HepG2 (cell line): ENCODE data around the gene RCBTB2. TPM values are rescaled to one million over a fixed set of nuclear protein-coding genes. Genes with fewer than 3 reads are reported as not detected.

Experiments
- ATAC-seq: fragments of 200-7000 bp; cut with Tn5 transposase; 3 replicates; pipeline ENCODE4 v1.9.1; 2020; ENCODE audit warnings: mild to moderate bottlenecking, moderate library complexity
- BruUV-seq: library from RNA; stranded (reverse); fragments of 400-500 nt; replicated peaks from 2 replicates; lab custom pipeline; 2021; lab: Mats Ljungman, UMichigan
- CTCF ChIA-PET: fragments of 300-600 bp; formaldehyde crosslinking; extraction: SDS; loops from one replicate; lab custom pipeline; 2021; ENCODE audit warnings: low total read pairs, inconsistent platforms, low intra/inter-chr PET ratio; lab: Yijun Ruan, JAX
- POLR2A ChIA-PET: fragments of 350-600 bp; sonication (Branson Sonifier 250); formaldehyde crosslinking; loops from one replicate; lab custom pipeline; 2020; ENCODE audit warnings: antibody characterized with exemption, inconsistent platforms; lab: Yijun Ruan, JAX
- DNase-seq: peaks from one replicate; pipeline ENCODE4 v3.0.0-alpha.2; 2015; ENCODE audit warnings: low spot score
- FAIRE-seq: peaks from 3 replicates; lab custom pipeline; 2011; peaks lifted over from hg19 to GRCh38; lab: Jason Lieb, UNC
- H2AFZ ChIP-seq: one replicate; pipeline ENCODE4 v1.6.1; 2011; ENCODE audit warnings: low read length, inconsistent platforms
- H3K27ac ChIP-seq: fragments of 300-600 bp; 3 replicates; pipeline ENCODE4 v1.8.0; 2011; ENCODE audit warnings: mixed run types, mild to moderate bottlenecking, mixed read lengths, low read length, inconsistent platforms; ENCODE audit not compliant: insufficient read depth; ENCODE audit errors: extremely low read length
- H3K27me3 ChIP-seq, 2 experiments: fragments of 200-600 bp in 1 of 2; 2 replicates in 1 of 2; 3 replicates in 1 of 2; pipeline versions ENCODE4 v1.6.0 to v1.8.0; 2011; ENCODE audit warnings: low read length in 2 of 2, mild to moderate bottlenecking in 2 of 2, moderate library complexity in 2 of 2, inconsistent platforms in 1 of 2; ENCODE audit not compliant: insufficient read depth in 2 of 2, control insufficient read depth in 1 of 2
- H3K36me3 ChIP-seq, 2 experiments: fragments of 200-600 bp in 1 of 2; replicated peaks in 1 of 2; 2 replicates in 1 of 2; 3 replicates in 1 of 2; pipeline versions ENCODE4 v1.5.1 to v1.8.0; 2011; ENCODE audit warnings: low read length in 2 of 2, inconsistent platforms in 1 of 2; ENCODE audit not compliant: insufficient read depth in 2 of 2, control insufficient read depth in 1 of 2
- H3K4me1 ChIP-seq: 2 replicates; pipeline ENCODE4 v1.5.1; 2012; ENCODE audit warnings: low read length, inconsistent platforms; ENCODE audit not compliant: insufficient read depth
- H3K4me2 ChIP-seq: 2 replicates; pipeline ENCODE4 v1.6.0; 2011; ENCODE audit warnings: low read depth, low read length, inconsistent platforms
- H3K4me3 ChIP-seq, 3 experiments: fragments of 200-600 bp in 1 of 3; sonication (generic), shearing (Covaris generic) in 1 of 3; replicated peaks in 1 of 3; 2 replicates each; pipeline ENCODE4 v1.5.1; 2011 to 2016; ENCODE audit warnings: low read length in 3 of 3, inconsistent platforms in 2 of 3, low read depth in 2 of 3, mild to moderate bottlenecking in 2 of 3, control low read depth in 1 of 3, mixed read lengths in 1 of 3; ENCODE audit not compliant: insufficient read depth in 1 of 3
- H3K79me2 ChIP-seq: one replicate; pipeline ENCODE4 v1.6.1; 2011; ENCODE audit warnings: low read length, inconsistent platforms; ENCODE audit not compliant: insufficient read depth
- H3K9ac ChIP-seq: 2 replicates; pipeline ENCODE4 v1.6.0; 2011; ENCODE audit warnings: mild to moderate bottlenecking, low read depth, low read length, inconsistent platforms; ENCODE audit not compliant: insufficient read depth
- H3K9me3 ChIP-seq: 2 replicates; pipeline ENCODE4 v1.5.1; 2012; ENCODE audit warnings: mild to moderate bottlenecking, low read length
- H4K20me1 ChIP-seq: 2 replicates; pipeline ENCODE4 v1.6.0; 2011; ENCODE audit warnings: inconsistent platforms, mild to moderate bottlenecking, low read length, moderate library complexity; ENCODE audit not compliant: insufficient read depth
- NONO ChIP-seq, 2 experiments: fragments of 450-650 bp in 1 of 2; sonication (generic) in 1 of 2; formaldehyde crosslinking in 1 of 2; IDR thresholded peaks in 1 of 2; conservative IDR thresholded peaks in 1 of 2; 2 replicates each; pipeline versions ENCODE4 v1.6.1 to v1.8.0; 2017 to 2022; ENCODE audit warnings: mild to moderate bottlenecking in 1 of 2, missing genetic modification reagents in 1 of 2, moderate library complexity in 1 of 2
- PCBP2 ChIP-seq: fragments of 200-400 bp; formaldehyde crosslinking; optimal IDR thresholded peaks from 2 replicates; pipeline ENCODE3; 2018; ENCODE audit warnings: low read length, low read depth; ENCODE audit not compliant: poor library complexity, severe bottlenecking
- SMARCC2 ChIP-seq: fragments of 450-650 bp; IDR thresholded peaks from 2 replicates; pipeline ENCODE4 v1.6.1; 2017; ENCODE audit warnings: antibody characterized with exemption, mild to moderate bottlenecking
- SRF ChIP-seq: IDR thresholded peaks from 2 replicates; pipeline ENCODE4 v1.6.1; 2011; ENCODE audit warnings: mild to moderate bottlenecking, low read depth, low read length, moderate library complexity
- SYNCRIP ChIP-seq: fragments of 200-400 bp; formaldehyde crosslinking; IDR thresholded peaks from 2 replicates; pipeline ENCODE4 v1.6.1; 2018; ENCODE audit warnings: mild to moderate bottlenecking, low read depth, low read length; ENCODE audit not compliant: insufficient read depth
- ZC3H4 ChIP-seq: sonication (generic); formaldehyde crosslinking; IDR thresholded peaks from 2 replicates; pipeline ENCODE4 v1.4.0; 2020; ENCODE audit warnings: missing genetic modification reagents, borderline replicate concordance
- ZNF335 ChIP-seq: sonication (generic); formaldehyde crosslinking; IDR thresholded peaks from 2 replicates; pipeline ENCODE4 v1.4.0; 2020; ENCODE audit warnings: missing genetic modification reagents
- ZNF546 ChIP-seq: sonication (generic); formaldehyde crosslinking; conservative IDR thresholded peaks from 2 replicates; pipeline ENCODE4 v1.8.1; 2023; ENCODE audit warnings: mild to moderate bottlenecking, missing genetic modification reagents
- ZNF891 ChIP-seq: sonication (generic); formaldehyde crosslinking; IDR thresholded peaks from 2 replicates; pipeline ENCODE4 v1.5.0; 2020; ENCODE audit warnings: mild to moderate bottlenecking, missing genetic modification reagents
- in situ Hi-C: cut with HindIII; loops from 2 replicates; pipeline ENCODE4 v1.10.0; 2017; ENCODE audit warnings: low pct_unique_long_range_greater_than_20kb; ENCODE audit not compliant: extremely low pct_ligation_motif_present
- intact Hi-C: fragments of 100-400 bp; cut with micrococcal nuclease; formaldehyde crosslinking; loops from one replicate; pipeline ENCODE4 v1.10.0; 2022; ENCODE audit not compliant: unreplicated experiment
- polyA plus RNA-seq, 8 experiments: library from polyadenylated mRNA; depleted of rRNA in 3 of 8; stranded (reverse) in 7 of 8; unstranded in 1 of 8; fragments of >200 nt; fragmentation: Illumina TruSeq in 4 of 8; extraction: Trizol in 4 of 8; gene quantifications; 2 replicates each; pipeline versions ENCODE4 v1.2.1 to v1.2.3, GENCODE V29; 2011 to 2016; ENCODE audit warnings: low read depth in 4 of 8, missing spikeins in 1 of 8, mixed read lengths in 1 of 8; ENCODE audit not compliant: insufficient read depth in 1 of 8
- total RNA-seq, 5 experiments: library from RNA; depleted of rRNA; stranded (reverse); fragments of >200 nt; fragmentation: Illumina TruSeq; extraction: Trizol; gene quantifications; 2 replicates each; pipeline ENCODE4 v1.2.3, GENCODE V29; 2016; ENCODE audit warnings: low read depth in 1 of 5
- TF ChIP-seq, protein P1 (sequence below): sonication (generic); formaldehyde crosslinking; IDR thresholded peaks from 2 replicates; pipeline ENCODE4 v1.8.1; 2023; ENCODE audit warnings: mild to moderate bottlenecking, missing genetic modification reagents, borderline replicate concordance
- TF ChIP-seq, protein P2 (sequence below): IDR thresholded peaks from 2 replicates; pipeline ENCODE4 v1.6.1; 2016; ENCODE audit warnings: mild to moderate bottlenecking
- TF ChIP-seq, protein P3 (sequence below), 2 experiments: sonication (generic) in 1 of 2; formaldehyde crosslinking in 1 of 2; IDR thresholded peaks; 2 replicates each; pipeline versions ENCODE4 v1.5.1 to v1.6.1; 2011 to 2020; ENCODE audit warnings: borderline replicate concordance in 1 of 2, low read depth in 1 of 2, low read length in 1 of 2, mild to moderate bottlenecking in 1 of 2, missing genetic modification reagents in 1 of 2, moderate library complexity in 1 of 2
- TF ChIP-seq, protein P4 (sequence below): sonication (generic); formaldehyde crosslinking; conservative IDR thresholded peaks from 2 replicates; pipeline ENCODE4 v1.4.0; 2020; ENCODE audit warnings: missing genetic modification reagents
- TF ChIP-seq, protein P5 (sequence below): sonication (generic); formaldehyde crosslinking; IDR thresholded peaks from 2 replicates; pipeline ENCODE4 v1.5.0; 2020; ENCODE audit warnings: missing genetic modification reagents
- TF ChIP-seq, protein P6 (sequence below): sonication (generic); formaldehyde crosslinking; IDR thresholded peaks from 2 replicates; pipeline ENCODE4 v1.4.0; 2020; ENCODE audit warnings: missing genetic modification reagents, low read depth, mild to moderate bottlenecking, borderline replicate concordance

RCBTB2 gene
- total and polyA plus RNA-seq, 2 of the 13 experiments (the other 11 are each of a cell fraction or from before 2014, with no cell fraction given), result 1.9 to 2.7 TPM

DNA sequence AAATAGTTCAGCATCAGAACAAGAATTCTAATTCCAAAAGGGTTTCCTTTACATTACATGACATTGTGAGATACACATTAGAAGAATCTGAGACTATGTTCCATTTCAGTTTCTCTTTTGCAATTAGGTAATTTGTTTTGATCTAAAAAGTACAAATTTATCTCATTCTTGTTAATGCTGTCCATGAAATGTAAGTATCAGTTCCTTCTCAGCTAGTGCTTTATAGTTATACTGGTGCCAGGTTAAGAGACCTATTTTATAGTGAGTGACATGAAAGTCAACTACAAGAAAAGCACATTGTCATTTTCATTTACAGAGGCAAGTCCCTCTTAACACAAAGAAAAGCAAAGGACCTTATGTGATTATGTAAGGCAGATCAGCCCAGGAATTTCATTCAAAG is 43.9 kb downstream of the RCBTB2 start:
- ChIA-PET POLR2A (no interaction called here), CTCF (no interaction called here)
- H3K27me3 ChIP-seq, result no peaks in the 10 kb centered on the region; a peak in 1 of 5 replicates
- H4K20me1 ChIP-seq, result no peaks in the 10 kb centered on the region
- H3K4me3 ChIP-seq, result no peak overlapping the region
- TF ChIP-seq ZNF891 (no peak), PCBP2 (no peak), ZNF335 (CRISPR knock-in tag) (no peak), NONO (IDR thresholded peaks at IDR 0.05) (no peak), NONO (CRISPR knock-in tag; conservative IDR thresholded peaks at IDR 0.05) (no peak), ZNF546 (CRISPR knock-in tag) (no peak), SYNCRIP (no peak), SMARCC2 (no peak), ZC3H4 (CRISPR knock-in tag) (no peak), SRF (no peak)
- TF ChIP-seq, protein P1, sequence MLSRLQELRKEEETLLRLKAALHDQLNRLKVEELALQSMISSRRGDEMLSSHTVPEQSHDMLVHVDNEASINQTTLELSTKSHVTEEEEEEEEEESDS, result no peak
- TF ChIP-seq, protein P2, sequence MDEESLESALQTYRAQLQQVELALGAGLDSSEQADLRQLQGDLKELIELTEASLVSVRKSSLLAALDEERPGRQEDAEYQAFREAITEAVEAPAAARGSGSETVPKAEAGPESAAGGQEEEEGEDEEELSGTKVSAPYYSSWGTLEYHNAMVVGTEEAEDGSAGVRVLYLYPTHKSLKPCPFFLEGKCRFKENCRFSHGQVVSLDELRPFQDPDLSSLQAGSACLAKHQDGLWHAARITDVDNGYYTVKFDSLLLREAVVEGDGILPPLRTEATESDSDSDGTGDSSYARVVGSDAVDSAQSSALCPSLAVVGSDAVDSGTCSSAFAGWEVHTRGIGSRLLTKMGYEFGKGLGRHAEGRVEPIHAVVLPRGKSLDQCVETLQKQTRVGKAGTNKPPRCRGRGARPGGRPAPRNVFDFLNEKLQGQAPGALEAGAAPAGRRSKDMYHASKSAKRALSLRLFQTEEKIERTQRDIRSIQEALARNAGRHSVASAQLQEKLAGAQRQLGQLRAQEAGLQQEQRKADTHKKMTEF (CRISPR knock-in tag), result no peak
- TF ChIP-seq, protein P3, sequence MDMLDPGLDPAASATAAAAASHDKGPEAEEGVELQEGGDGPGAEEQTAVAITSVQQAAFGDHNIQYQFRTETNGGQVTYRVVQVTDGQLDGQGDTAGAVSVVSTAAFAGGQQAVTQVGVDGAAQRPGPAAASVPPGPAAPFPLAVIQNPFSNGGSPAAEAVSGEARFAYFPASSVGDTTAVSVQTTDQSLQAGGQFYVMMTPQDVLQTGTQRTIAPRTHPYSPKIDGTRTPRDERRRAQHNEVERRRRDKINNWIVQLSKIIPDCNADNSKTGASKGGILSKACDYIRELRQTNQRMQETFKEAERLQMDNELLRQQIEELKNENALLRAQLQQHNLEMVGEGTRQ (IDR thresholded peaks at IDR 0.05; ENCODE audit: low read depth, low read length), result no peak
- TF ChIP-seq, protein P3 (CRISPR knock-in tag; IDR thresholded peaks at IDR 0.05; ENCODE audit: borderline replicate concordance), result no peak
- TF ChIP-seq, protein P4, sequence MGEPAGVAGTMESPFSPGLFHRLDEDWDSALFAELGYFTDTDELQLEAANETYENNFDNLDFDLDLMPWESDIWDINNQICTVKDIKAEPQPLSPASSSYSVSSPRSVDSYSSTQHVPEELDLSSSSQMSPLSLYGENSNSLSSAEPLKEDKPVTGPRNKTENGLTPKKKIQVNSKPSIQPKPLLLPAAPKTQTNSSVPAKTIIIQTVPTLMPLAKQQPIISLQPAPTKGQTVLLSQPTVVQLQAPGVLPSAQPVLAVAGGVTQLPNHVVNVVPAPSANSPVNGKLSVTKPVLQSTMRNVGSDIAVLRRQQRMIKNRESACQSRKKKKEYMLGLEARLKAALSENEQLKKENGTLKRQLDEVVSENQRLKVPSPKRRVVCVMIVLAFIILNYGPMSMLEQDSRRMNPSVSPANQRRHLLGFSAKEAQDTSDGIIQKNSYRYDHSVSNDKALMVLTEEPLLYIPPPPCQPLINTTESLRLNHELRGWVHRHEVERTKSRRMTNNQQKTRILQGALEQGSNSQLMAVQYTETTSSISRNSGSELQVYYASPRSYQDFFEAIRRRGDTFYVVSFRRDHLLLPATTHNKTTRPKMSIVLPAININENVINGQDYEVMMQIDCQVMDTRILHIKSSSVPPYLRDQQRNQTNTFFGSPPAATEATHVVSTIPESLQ (CRISPR knock-in tag), result no peak
- TF ChIP-seq, protein P5, sequence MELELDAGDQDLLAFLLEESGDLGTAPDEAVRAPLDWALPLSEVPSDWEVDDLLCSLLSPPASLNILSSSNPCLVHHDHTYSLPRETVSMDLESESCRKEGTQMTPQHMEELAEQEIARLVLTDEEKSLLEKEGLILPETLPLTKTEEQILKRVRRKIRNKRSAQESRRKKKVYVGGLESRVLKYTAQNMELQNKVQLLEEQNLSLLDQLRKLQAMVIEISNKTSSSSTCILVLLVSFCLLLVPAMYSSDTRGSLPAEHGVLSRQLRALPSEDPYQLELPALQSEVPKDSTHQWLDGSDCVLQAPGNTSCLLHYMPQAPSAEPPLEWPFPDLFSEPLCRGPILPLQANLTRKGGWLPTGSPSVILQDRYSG (CRISPR knock-in tag), result no peak
- TF ChIP-seq, protein P6, sequence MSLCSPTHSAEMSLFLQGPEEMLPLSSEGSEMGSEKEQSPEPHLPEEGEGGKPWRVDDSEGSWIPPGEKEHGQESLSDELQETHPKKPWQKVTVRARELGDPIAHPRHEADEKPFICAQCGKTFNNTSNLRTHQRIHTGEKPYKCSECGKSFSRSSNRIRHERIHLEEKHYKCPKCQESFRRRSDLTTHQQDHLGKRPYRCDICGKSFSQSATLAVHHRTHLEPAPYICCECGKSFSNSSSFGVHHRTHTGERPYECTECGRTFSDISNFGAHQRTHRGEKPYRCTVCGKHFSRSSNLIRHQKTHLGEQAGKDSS (CRISPR knock-in tag), result no peak
- H2AFZ ChIP-seq, result no peak overlapping the region
- peaks cover 19% of the 10 kb centered on the region for H3K4me1 ChIP-seq
- no peak for ATAC-seq
- no TSS peak for BruUV-seq
- H3K4me2 ChIP-seq, result no peak overlapping the region
- H3K79me2 ChIP-seq, result no peaks in the 10 kb centered on the region
- intact Hi-C loops, result no loop called here
- H3K36me3 ChIP-seq, result no peaks in the 10 kb centered on the region
- no peak overlapping the region for H3K27ac ChIP-seq
- in situ Hi-C loops, result no loop called here
- H3K9ac ChIP-seq, result no peak overlapping the region
- no peak for DNase-seq
- FAIRE-seq, result no peak
- no peaks in the 10 kb centered on the region for H3K9me3 ChIP-seq
